Fibroblast of lung (primary cell): Measurements from ENCODE around the gene IL16. TPM values are rescaled to one million over a fixed set of nuclear protein-coding genes. Genes with fewer than 3 reads are reported as not detected.

Experiments
- DNase-seq, 2 donors: peaks; one replicate each; pipeline versions ENCODE4 v3.0.0 to v3.0.0-alpha.2; 2010; ENCODE audit warnings: low read depth in 2 of 2
- H2AFZ ChIP-seq: 2 replicates; pipeline ENCODE4 v1.5.1; 2012; ENCODE audit warnings: low read length, control low read depth, inconsistent platforms
- H3K27ac ChIP-seq: 2 replicates; pipeline ENCODE4 v1.5.1; 2011; ENCODE audit warnings: low read length, control low read depth; ENCODE audit not compliant: insufficient read depth
- H3K27me3 ChIP-seq: 2 replicates; pipeline ENCODE4 v1.5.1; 2011; ENCODE audit warnings: mild to moderate bottlenecking, low read length; ENCODE audit not compliant: control insufficient read depth, insufficient read depth
- H3K36me3 ChIP-seq: 2 replicates; pipeline ENCODE4 v1.5.1; 2011; ENCODE audit warnings: low read length; ENCODE audit not compliant: control insufficient read depth, insufficient read depth
- H3K4me1 ChIP-seq: 2 replicates; pipeline ENCODE4 v1.5.1; 2011; ENCODE audit warnings: low read length; ENCODE audit not compliant: control insufficient read depth, insufficient read depth; ENCODE audit errors: extremely low read depth
- H3K4me2 ChIP-seq: 2 replicates; pipeline ENCODE4 v1.5.1; 2011; ENCODE audit warnings: low read length, control low read depth; ENCODE audit not compliant: insufficient read depth; ENCODE audit errors: extremely low read depth
- H3K4me3 ChIP-seq, 4 experiments: fragments of 200-600 bp in 1 of 4; sonication (generic) in 1 of 4; replicated peaks in 1 of 4; 2 replicates each; pipeline ENCODE4 v1.5.1; 2011 to 2016; ENCODE audit warnings: low read length in 4 of 4, low read depth in 3 of 4, mild to moderate bottlenecking in 3 of 4, control low read depth in 2 of 4, inconsistent platforms in 1 of 4, mixed read lengths in 1 of 4; ENCODE audit not compliant: insufficient read depth in 1 of 4; ENCODE audit errors: control extremely low read depth in 1 of 4
- H3K79me2 ChIP-seq: 2 replicates; pipeline ENCODE4 v1.5.1; 2012; ENCODE audit warnings: mild to moderate bottlenecking, low read length, inconsistent platforms; ENCODE audit not compliant: control insufficient read depth, insufficient read depth
- H3K9ac ChIP-seq: 2 replicates; pipeline ENCODE4 v1.5.1; 2011; ENCODE audit warnings: mild to moderate bottlenecking, low read length, control low read depth; ENCODE audit not compliant: insufficient read depth
- H3K9me3 ChIP-seq: 2 replicates; pipeline ENCODE4 v1.5.1; 2012; ENCODE audit warnings: low read depth, low read length; ENCODE audit not compliant: control insufficient read depth, insufficient read depth
- H4K20me1 ChIP-seq: 2 replicates; pipeline ENCODE4 v1.5.1; 2011; ENCODE audit warnings: low read length; ENCODE audit not compliant: control insufficient read depth, insufficient read depth; ENCODE audit errors: extremely low read depth
- EZH2 ChIP-seq: IDR thresholded peaks from 2 replicates; pipeline ENCODE4 v1.5.1; 2012; ENCODE audit warnings: low read length, control low read depth, mild to moderate bottlenecking; ENCODE audit errors: missing control alignments
- polyA plus RNA-seq, 2 donors: library from polyadenylated mRNA; depleted of rRNA in 1 of 2; stranded (reverse) in 1 of 2; unstranded in 1 of 2; fragments of >200 nt; gene quantifications; 2 replicates each; pipeline ENCODE4 v1.2.1, GENCODE V29; 2011 to 2012; ENCODE audit warnings: missing spikeins in 1 of 2
- total RNA-seq: library from RNA; depleted of rRNA; stranded (reverse); fragments of >200 nt; gene quantifications from 2 replicates; pipeline ENCODE4 v1.2.1, GENCODE V29; 2014
- TF ChIP-seq, protein P1 (sequence below), 2 donors: IDR thresholded peaks in 1 of 2; conservative IDR thresholded peaks in 1 of 2; 1 replicate in 1 of 2; 2 replicates in 1 of 2; pipeline ENCODE4 v1.5.1; 2011 to 2012; ENCODE audit warnings: low read length in 2 of 2, control low read depth in 1 of 2, inconsistent platforms in 1 of 2, low read depth in 1 of 2, mild to moderate bottlenecking in 1 of 2

The IL16 gene
- total and polyA plus RNA-seq, 2 donors (not counting 1 experiment from before 2014, with no cell fraction given): 0.96 to 5.0 TPM

- no peak for DNase-seq
- no peaks in the 10 kb centered on the region for H3K27me3 ChIP-seq
- H3K4me2 ChIP-seq: no peak overlapping the region
- TF ChIP-seq EZH2: no peak
- TF ChIP-seq, protein P1, sequence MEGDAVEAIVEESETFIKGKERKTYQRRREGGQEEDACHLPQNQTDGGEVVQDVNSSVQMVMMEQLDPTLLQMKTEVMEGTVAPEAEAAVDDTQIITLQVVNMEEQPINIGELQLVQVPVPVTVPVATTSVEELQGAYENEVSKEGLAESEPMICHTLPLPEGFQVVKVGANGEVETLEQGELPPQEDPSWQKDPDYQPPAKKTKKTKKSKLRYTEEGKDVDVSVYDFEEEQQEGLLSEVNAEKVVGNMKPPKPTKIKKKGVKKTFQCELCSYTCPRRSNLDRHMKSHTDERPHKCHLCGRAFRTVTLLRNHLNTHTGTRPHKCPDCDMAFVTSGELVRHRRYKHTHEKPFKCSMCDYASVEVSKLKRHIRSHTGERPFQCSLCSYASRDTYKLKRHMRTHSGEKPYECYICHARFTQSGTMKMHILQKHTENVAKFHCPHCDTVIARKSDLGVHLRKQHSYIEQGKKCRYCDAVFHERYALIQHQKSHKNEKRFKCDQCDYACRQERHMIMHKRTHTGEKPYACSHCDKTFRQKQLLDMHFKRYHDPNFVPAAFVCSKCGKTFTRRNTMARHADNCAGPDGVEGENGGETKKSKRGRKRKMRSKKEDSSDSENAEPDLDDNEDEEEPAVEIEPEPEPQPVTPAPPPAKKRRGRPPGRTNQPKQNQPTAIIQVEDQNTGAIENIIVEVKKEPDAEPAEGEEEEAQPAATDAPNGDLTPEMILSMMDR (conservative IDR thresholded peaks at IDR 0.05 in 1 of 2, IDR thresholded peaks at IDR 0.05 in 1 of 2; ENCODE audit: low read depth in 1 of 2, low read length in 2 of 2): no peak
- H2AFZ ChIP-seq: no peak overlapping the region
- H3K9me3 ChIP-seq: no peaks in the 10 kb centered on the region
- no peaks in the 10 kb centered on the region for H4K20me1 ChIP-seq
- H3K36me3 ChIP-seq: no peaks in the 10 kb centered on the region
- H3K4me1 ChIP-seq: peaks cover 12% of the 10 kb centered on the region
- no peaks in the 10 kb centered on the region for H3K79me2 ChIP-seq
- H3K9ac ChIP-seq: no peak overlapping the region
- no peak overlapping the region for H3K27ac ChIP-seq
- H3K4me3 ChIP-seq: no peak overlapping the region
Observed at GRCh38 chr15:81335631-81336030, 139.0 kb downstream of the IL16 start.

DNA sequence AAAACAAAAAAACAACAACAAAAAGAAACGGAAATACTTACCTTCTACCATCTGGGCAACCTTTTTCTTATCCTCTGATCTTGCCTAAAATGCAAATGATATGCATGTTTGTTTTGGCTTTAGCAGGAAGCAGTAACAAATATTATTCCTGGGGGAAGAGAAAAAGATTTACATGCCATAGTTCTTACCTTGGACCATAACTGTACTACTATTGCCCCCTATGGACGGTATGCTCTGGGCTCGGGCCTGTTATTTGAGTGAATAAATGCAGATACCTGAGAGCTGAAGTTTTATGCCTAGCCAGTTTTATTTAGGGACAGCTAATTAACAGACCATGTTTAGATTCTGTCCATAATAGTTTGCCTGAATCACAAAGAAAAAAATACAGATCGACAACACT is 139.9 kb downstream of the IL16 start:
- Histone ChIP-seq H3K9ac (no peak overlapping the region), H3K4me3 (no peak overlapping the region), H4K20me1 (no peaks in the 10 kb centered on the region), H3K79me2 (no peaks in the 10 kb centered on the region), H3K4me1 (peaks cover 12% of the 10 kb centered on the region), H3K27ac (no peak overlapping the region), H3K9me3 (no peaks in the 10 kb centered on the region), H3K36me3 (no peaks in the 10 kb centered on the region), H3K27me3 (no peaks in the 10 kb centered on the region), H3K4me2 (no peak overlapping the region), H2AFZ (no peak overlapping the region)
- TF ChIP-seq, protein P1 (conservative IDR thresholded peaks at IDR 0.05 in 1 of 2, IDR thresholded peaks at IDR 0.05 in 1 of 2; ENCODE audit: low read depth in 1 of 2, low read length in 2 of 2): peak; percentile 37 to 61
- TF ChIP-seq EZH2: no peak
- peak; percentile 44 to 58 for DNase-seq

DNA sequence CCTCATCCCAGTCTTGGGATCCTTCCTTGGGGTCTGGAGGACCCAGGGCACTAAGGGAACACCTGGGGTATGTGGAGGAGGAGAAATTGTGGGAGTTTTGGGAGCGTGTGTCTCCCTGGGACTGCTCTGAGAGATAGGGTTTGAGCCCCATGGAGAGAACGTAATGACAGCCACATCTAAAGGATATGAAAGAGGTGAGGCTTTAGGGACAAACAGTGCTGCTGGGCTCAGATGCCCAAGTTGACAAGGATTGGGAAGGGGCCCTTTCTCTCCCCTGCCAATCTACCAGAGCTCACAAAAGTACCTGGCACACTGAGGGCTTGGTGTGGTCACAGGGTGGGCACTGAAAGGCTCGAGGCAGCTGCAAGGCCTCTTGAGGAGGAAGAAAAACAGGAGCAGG is 140.6 kb downstream of the IL16 start:
- H3K79me2 ChIP-seq: no peaks in the 10 kb centered on the region
- H3K27me3 ChIP-seq: no peaks in the 10 kb centered on the region
- H3K4me2 ChIP-seq: no peak overlapping the region
- no peak overlapping the region for H3K27ac ChIP-seq
- H3K4me1 ChIP-seq: peaks cover 12% of the 10 kb centered on the region
- DNase-seq: no peak
- H3K9me3 ChIP-seq: no peaks in the 10 kb centered on the region
- no peak overlapping the region for H3K9ac ChIP-seq
- H2AFZ ChIP-seq: no peak overlapping the region
- no peak overlapping the region for H3K4me3 ChIP-seq
- no peaks in the 10 kb centered on the region for H4K20me1 ChIP-seq
- H3K36me3 ChIP-seq: no peaks in the 10 kb centered on the region
- no peak for TF ChIP-seq EZH2
- TF ChIP-seq, protein P1 (conservative IDR thresholded peaks at IDR 0.05 in 1 of 2, IDR thresholded peaks at IDR 0.05 in 1 of 2; ENCODE audit: low read depth in 1 of 2, low read length in 2 of 2): no peak
